Measurements from ENCODE around the gene EFNB2. TPM values are rescaled to one million over a fixed set of nuclear protein-coding genes. Genes with fewer than 3 reads are reported as not detected.

Gene EFNB2
- total RNA-seq: under 1 TPM in 1 of 2 experiments, not detected in 1; 0.14 TPM

- Mint-ChIP-seq H3K4me1 (peaks cover 14% of the 10 kb centered on the region), H3K4me3 (peak within 1 kb of the TSS; percentile 83), H3K9me3 (ENCODE audit: low read depth) (no peaks in the 10 kb centered on the region), H3K36me3 (peaks cover 2% of the 10 kb centered on the region), H3K27ac (peak within 1 kb of the TSS; percentile 67), H3K27me3 (peaks cover 37% of the 10 kb centered on the region)
- peak; percentile 97 for ATAC-seq
- CTCF ChIA-PET: interaction anchor here (0.6 to 3.4 kb wide), 27 partner anchors 10 to 1397 kb away, joined by 3 to 36 read pairs (median 4); partner anchors contain the start of gene ARGLU1
- DNase-seq: peak; percentile 90
Measured at GRCh38 chr13:106535552-106536243, at the start of gene EFNB2. TSS of gene EFNB2 (minus strand) at chr13:106535662. CDS start at chr13:106534964, 698 bp downstream.

- CTCF ChIA-PET: interaction anchor here (1.3 kb wide), 1 partner anchor 45 kb away, joined by 3 read pairs; the partner anchor contains the start of gene EFNB2
- Mint-ChIP-seq H3K4me3 (no peak overlapping the region), H3K36me3 (peaks cover 8% of the 10 kb centered on the region), H3K27ac (no peak overlapping the region), H3K27me3 (no peaks in the 10 kb centered on the region), H3K9me3 (ENCODE audit: low read depth) (peaks cover 14% of the 10 kb centered on the region), H3K4me1 (no peaks in the 10 kb centered on the region)
- ATAC-seq (no peak), DNase-seq (no peak)
Measured at GRCh38 chr13:106581225-106581624, 45.8 kb upstream of the EFNB2 start.

GRCh38 chr13:106575896-106576295, 40.4 kb upstream of the EFNB2 start:
- DNase-seq (no peak), ATAC-seq (no peak)
- H3K27me3 Mint-ChIP-seq: no peaks in the 10 kb centered on the region
- H3K4me1 Mint-ChIP-seq: peaks cover 6% of the 10 kb centered on the region
- H3K27ac Mint-ChIP-seq: no peak overlapping the region
- H3K36me3 Mint-ChIP-seq: peaks cover 7% of the 10 kb centered on the region
- CTCF ChIA-PET: interaction anchor here (1.5 kb wide), 1 partner anchor 40 kb away, joined by 4 read pairs; the partner anchor contains the start of gene EFNB2
- peaks cover 3% of the 10 kb centered on the region for H3K9me3 Mint-ChIP-seq (ENCODE audit: low read depth)
- H3K4me3 Mint-ChIP-seq: no peak overlapping the region

- Mint-ChIP-seq H3K4me1 (peaks cover 8% of the 10 kb centered on the region), H3K36me3 (peaks cover 7% of the 10 kb centered on the region), H3K27me3 (no peaks in the 10 kb centered on the region), H3K4me3 (no peak overlapping the region), H3K27ac (no peak overlapping the region), H3K9me3 (ENCODE audit: low read depth) (peaks cover 3% of the 10 kb centered on the region)
- DNase-seq: no peak
- CTCF ChIA-PET: no interaction called here
- no peak for ATAC-seq
Measured at GRCh38 chr13:106573868-106574267, 38.4 kb upstream of the EFNB2 start.

GRCh38 chr13:106573284-106573846, 37.9 kb upstream of the EFNB2 start:
- Mint-ChIP-seq H3K9me3 (ENCODE audit: low read depth) (peaks cover 3% of the 10 kb centered on the region), H3K27ac (no peak overlapping the region), H3K4me1 (peaks cover 12% of the 10 kb centered on the region), H3K27me3 (no peaks in the 10 kb centered on the region), H3K4me3 (no peak overlapping the region), H3K36me3 (peaks cover 7% of the 10 kb centered on the region)
- ATAC-seq: no peak
- DNase-seq: no peak
- CTCF ChIA-PET: no interaction called here

GRCh38 chr13:106570299-106570852, 34.9 kb upstream of the EFNB2 start:
- DNase-seq (no peak), ATAC-seq (no peak)
- Mint-ChIP-seq H3K36me3 (peaks cover 21% of the 10 kb centered on the region), H3K4me1 (peaks cover 19% of the 10 kb centered on the region), H3K27me3 (no peaks in the 10 kb centered on the region), H3K4me3 (no peak overlapping the region), H3K9me3 (ENCODE audit: low read depth) (peaks cover 3% of the 10 kb centered on the region), H3K27ac (no peak overlapping the region)
- CTCF ChIA-PET: no interaction called here

- peaks cover 28% of the 10 kb centered on the region for H3K4me1 Mint-ChIP-seq
Measured at GRCh38 chr13:106569233-106570095, 34.0 kb upstream of the EFNB2 start.

GRCh38 chr13:106568299-106569003, 33.0 kb upstream of the EFNB2 start:
- ATAC-seq: peak; percentile 25
- CTCF ChIA-PET: interaction anchor here (0.7 to 5.3 kb wide), 5 partner anchors 9 to 51 kb away, joined by 3 to 36 read pairs (median 4); partner anchors contain the start of gene EFNB2
- Mint-ChIP-seq H3K27ac (peak overlapping the region; percentile 94), H3K4me3 (peak overlapping the region; percentile 98), H3K27me3 (no peaks in the 10 kb centered on the region), H3K9me3 (ENCODE audit: low read depth) (no peaks in the 10 kb centered on the region), H3K4me1 (peaks cover 37% of the 10 kb centered on the region), H3K36me3 (peaks cover 25% of the 10 kb centered on the region)
- DNase-seq: no peak

More at GRCh38 chr13:106569233-106570095, 34.0 kb upstream of the EFNB2 start:
- Mint-ChIP-seq H3K9me3 (ENCODE audit: low read depth) (peaks cover 3% of the 10 kb centered on the region), H3K36me3 (peaks cover 21% of the 10 kb centered on the region), H3K27ac (no peak overlapping the region), H3K27me3 (no peaks in the 10 kb centered on the region), H3K4me3 (no peak overlapping the region)
- CTCF ChIA-PET: interaction anchor here (0.7 to 5.3 kb wide), 3 partner anchors 33 to 50 kb away, joined by 3 to 36 read pairs (median 12); partner anchors contain the start of gene EFNB2
- no peak for ATAC-seq
- no peak for DNase-seq

GRCh38 chr13:106567474-106568298, 32.2 kb upstream of the EFNB2 start, which contains the start of gene ARGLU1:
TSS of gene ARGLU1 (minus strand) at chr13:106568137. CDS start at chr13:106567919, 218 bp downstream.
- peaks cover 40% of the 10 kb centered on the region for H3K4me1 Mint-ChIP-seq
- H3K9me3 Mint-ChIP-seq (ENCODE audit: low read depth): no peaks in the 10 kb centered on the region

GRCh38 chr13:106566641-106567473, 31.4 kb upstream of the EFNB2 start:
- Mint-ChIP-seq H3K4me3 (peak overlapping the region; percentile 98), H3K9me3 (ENCODE audit: low read depth) (no peaks in the 10 kb centered on the region), H3K4me1 (peaks cover 48% of the 10 kb centered on the region), H3K27ac (peak overlapping the region; percentile 94), H3K27me3 (no peaks in the 10 kb centered on the region), H3K36me3 (peaks cover 30% of the 10 kb centered on the region)
- CTCF ChIA-PET: interaction anchor here (0.8 to 5.3 kb wide), 5 partner anchors 10 to 53 kb away, joined by 3 to 36 read pairs (median 3); partner anchors contain the start of gene EFNB2
- peak; percentile 49 for ATAC-seq
- peak; percentile 74 for DNase-seq

More at GRCh38 chr13:106567474-106568298, 32.2 kb upstream of the EFNB2 start, which contains the start of gene ARGLU1:
- Mint-ChIP-seq H3K36me3 (peaks cover 26% of the 10 kb centered on the region), H3K27ac (peak within 1 kb of the TSS; percentile 94), H3K27me3 (no peaks in the 10 kb centered on the region), H3K4me3 (peak within 1 kb of the TSS; percentile 98)
- CTCF ChIA-PET: interaction anchor here (0.8 to 5.3 kb wide), 6 partner anchors 9 to 52 kb away, joined by 3 to 36 read pairs (median 4); partner anchors contain the start of gene EFNB2
- ATAC-seq (peak; percentile 83), DNase-seq (peak; percentile 95)
